IMR-90 (cell line): ENCODE measurements around the gene MYPN. TPM values are rescaled to one million over a fixed set of nuclear protein-coding genes. Genes with fewer than 3 reads are reported as not detected.

Source experiments
- ATAC-seq: fragments of 200-7000 bp; cut with Tn5 transposase; 2 replicates; pipeline ENCODE4 v1.9.1; 2020; ENCODE audit warnings: low read depth, mild to moderate bottlenecking, moderate library complexity
- BruUV-seq: library from RNA; stranded (reverse); fragments of 400-500 nt; replicated peaks from 2 replicates; lab custom pipeline; 2021; lab: Mats Ljungman, UMichigan
- CTCF ChIA-PET: fragments of 300-600 bp; formaldehyde crosslinking; extraction: SDS; loops from one replicate; lab custom pipeline; 2021; ENCODE audit warnings: antibody characterized with exemption; lab: Yijun Ruan, JAX
- POLR2A ChIA-PET: fragments of 300-600 bp; sonication (Branson Sonifier 250); formaldehyde crosslinking; loops from one replicate; lab custom pipeline; 2022; ENCODE audit warnings: antibody characterized with exemption; ENCODE audit not compliant: unreplicated experiment; lab: Charles Lee
- DNase-seq: peaks from one replicate; pipeline ENCODE4 v3.0.0; 2013
- H2AFZ ChIP-seq: replicated peaks from 2 replicates; pipeline ENCODE3; 2013; ENCODE audit warnings: low read length, mild to moderate bottlenecking; ENCODE audit not compliant: poor library complexity
- H2AK5ac ChIP-seq: 2 replicates; pipeline ENCODE4 v1.6.1; 2013; ENCODE audit warnings: low read depth, low read length, inconsistent platforms
- H2AK9ac ChIP-seq: replicated peaks from 2 replicates; pipeline ENCODE3; 2013; ENCODE audit warnings: mild to moderate bottlenecking, low read depth, low read length, moderate library complexity; ENCODE audit not compliant: poor library complexity
- H2BK120ac ChIP-seq: 2 replicates; pipeline ENCODE4 v1.6.1; 2013; ENCODE audit warnings: low read depth, low read length, inconsistent platforms
- H2BK15ac ChIP-seq: 3 replicates; pipeline ENCODE4 v1.6.1; 2013; ENCODE audit warnings: low read depth, low read length, inconsistent platforms
- H2BK20ac ChIP-seq: 2 replicates; pipeline ENCODE4 v1.6.1; 2013; ENCODE audit warnings: low read depth, mild to moderate bottlenecking, inconsistent platforms, low read length, moderate library complexity
- H2BK5ac ChIP-seq: 2 replicates; pipeline ENCODE4 v1.6.1; 2013; ENCODE audit warnings: mild to moderate bottlenecking, low read depth, low read length, inconsistent platforms; ENCODE audit not compliant: poor library complexity, severe bottlenecking
- H3K14ac ChIP-seq: replicated peaks from 2 replicates; pipeline ENCODE4 v1.6.1; 2013; ENCODE audit warnings: low read depth, low read length, inconsistent platforms
- H3K18ac ChIP-seq: 2 replicates; pipeline ENCODE4 v1.6.1; 2013; ENCODE audit warnings: low read depth, low read length, control low read depth
- H3K23ac ChIP-seq: 2 replicates; pipeline ENCODE4 v1.6.1; 2013; ENCODE audit warnings: low read depth, low read length, inconsistent platforms
- H3K27ac ChIP-seq: 2 replicates; pipeline ENCODE4 v1.5.1; 2013; ENCODE audit warnings: mild to moderate bottlenecking, control low read depth, low read length; ENCODE audit not compliant: insufficient read depth
- H3K27me3 ChIP-seq: 2 replicates; pipeline ENCODE4 v1.6.1; 2013; ENCODE audit warnings: low read length; ENCODE audit not compliant: control insufficient read depth, insufficient read depth
- H3K36me3 ChIP-seq: 2 replicates; pipeline ENCODE4 v1.6.1; 2013; ENCODE audit warnings: low read length, mixed read lengths; ENCODE audit not compliant: control insufficient read depth, insufficient read depth
- H3K4ac ChIP-seq: 2 replicates; pipeline ENCODE4 v1.6.1; 2013; ENCODE audit warnings: low read depth, low read length, inconsistent platforms
- H3K4me1 ChIP-seq: 2 replicates; pipeline ENCODE4 v1.6.1; 2013; ENCODE audit warnings: low read length, mixed read lengths; ENCODE audit not compliant: control insufficient read depth, insufficient read depth
- H3K4me2 ChIP-seq: 2 replicates; pipeline ENCODE4 v1.6.1; 2013; ENCODE audit warnings: low read depth, mild to moderate bottlenecking, control low read depth, low read length, moderate library complexity
- H3K4me3 ChIP-seq: 2 replicates; pipeline ENCODE4 v1.5.1; 2013; ENCODE audit warnings: low read depth, mild to moderate bottlenecking, control low read depth, low read length, moderate library complexity; ENCODE audit not compliant: insufficient read depth
- H3K56ac ChIP-seq: 2 replicates; pipeline ENCODE4 v1.6.1; 2013; ENCODE audit warnings: low read length, inconsistent platforms; ENCODE audit not compliant: insufficient read depth; ENCODE audit errors: extremely low read depth
- H3K79me1 ChIP-seq, 2 experiments: 2 replicates each; pipeline ENCODE4 v1.6.1; 2013; ENCODE audit warnings: low read length in 2 of 2, inconsistent platforms in 1 of 2, low read depth in 1 of 2
- H3K9ac ChIP-seq: 2 replicates; pipeline ENCODE4 v1.6.1; 2013; ENCODE audit warnings: low read depth, low read length, control low read depth
- H3K9me1 ChIP-seq: 2 replicates; pipeline ENCODE4 v1.6.1; 2013; ENCODE audit warnings: low read length, inconsistent platforms; ENCODE audit not compliant: insufficient read depth
- H3K9me3 ChIP-seq: 2 replicates; pipeline ENCODE4 v1.6.1; 2013; ENCODE audit warnings: low read length; ENCODE audit not compliant: control insufficient read depth, insufficient read depth
- H4K20me1 ChIP-seq: 2 replicates; pipeline ENCODE4 v1.6.1; 2013; ENCODE audit warnings: low read length, inconsistent platforms; ENCODE audit not compliant: insufficient read depth
- H4K5ac ChIP-seq: 2 replicates; pipeline ENCODE4 v1.6.1; 2013; ENCODE audit warnings: mild to moderate bottlenecking, low read depth, low read length, control low read depth
- H4K8ac ChIP-seq, 2 experiments: 2 replicates each; pipeline ENCODE4 v1.6.1; 2013; ENCODE audit warnings: low read depth in 2 of 2, low read length in 2 of 2, control low read depth in 1 of 2, inconsistent platforms in 1 of 2
- H4K91ac ChIP-seq: 2 replicates; pipeline ENCODE4 v1.6.1; 2013; ENCODE audit warnings: low read depth, low read length, inconsistent platforms; ENCODE audit not compliant: insufficient read depth
- CEBPB ChIP-seq: IDR thresholded peaks from 2 replicates; pipeline ENCODE4 v1.6.1; 2012; ENCODE audit warnings: low read depth, low read length, improper control_type of control experiment
- CHD1 ChIP-seq: IDR thresholded peaks from 2 replicates; pipeline ENCODE4 v1.6.1; 2012; ENCODE audit warnings: low read depth, low read length, improper control_type of control experiment
- FOS ChIP-seq: fragments of 150-350 bp; IDR thresholded peaks from 2 replicates; pipeline ENCODE4 v1.6.1; 2016; ENCODE audit warnings: low read depth, low read length
- MAFK ChIP-seq: IDR thresholded peaks from 2 replicates; pipeline ENCODE4 v1.6.1; 2012; ENCODE audit warnings: low read depth, low read length, improper control_type of control experiment
- MAZ ChIP-seq: IDR thresholded peaks from 2 replicates; pipeline ENCODE4 v1.6.1; 2012; ENCODE audit warnings: low read depth, mild to moderate bottlenecking, low read length, improper control_type of control experiment, moderate library complexity, borderline replicate concordance
- MXI1 ChIP-seq: IDR thresholded peaks from 2 replicates; pipeline ENCODE4 v1.6.1; 2012; ENCODE audit warnings: low read depth, mild to moderate bottlenecking, low read length, moderate library complexity, borderline replicate concordance
- NFE2L2 ChIP-seq: fragments of 150-350 bp; IDR thresholded peaks from 2 replicates; pipeline ENCODE4 v1.6.1; 2016; ENCODE audit warnings: low read depth, mild to moderate bottlenecking, low read length
- POLR2A ChIP-seq: IDR thresholded peaks from 2 replicates; pipeline ENCODE4 v1.6.1; 2012; ENCODE audit warnings: mild to moderate bottlenecking, low read depth, low read length
- RAD21 ChIP-seq: IDR thresholded peaks from 2 replicates; pipeline ENCODE4 v1.6.1; 2012; ENCODE audit warnings: low read length, improper control_type of control experiment
- RCOR1 ChIP-seq: IDR thresholded peaks from 2 replicates; pipeline ENCODE4 v1.6.1; 2012; ENCODE audit warnings: mild to moderate bottlenecking, low read length, improper control_type of control experiment; ENCODE audit not compliant: insufficient replicate concordance
- RFX5 ChIP-seq: IDR thresholded peaks from 2 replicates; pipeline ENCODE4 v1.8.0; 2012; ENCODE audit warnings: low read depth, mild to moderate bottlenecking, low read length, moderate library complexity
- SMC3 ChIP-seq: fragments of 150-350 bp; IDR thresholded peaks from 2 replicates; pipeline ENCODE4 v1.6.1; 2016; ENCODE audit warnings: low read depth, mild to moderate bottlenecking, antibody characterized with exemption, low read length, moderate library complexity
- USF2 ChIP-seq: fragments of 150-350 bp; IDR thresholded peaks from 2 replicates; pipeline ENCODE4 v1.6.1; 2017; ENCODE audit warnings: mild to moderate bottlenecking, antibody characterized with exemption, low read length, low read depth
- WGBS, 2 experiments: methylation state at CpG; one replicate each; pipeline versions ENCODE4 v1.1.5 to v1.1.7; 2013; ENCODE audit warnings: missing lambda C conversion rate in 2 of 2; ENCODE audit not compliant: insufficient read length in 1 of 2; ENCODE audit errors: extremely low coverage in 2 of 2; 5-methylcytosine and 5-hydroxymethylcytosine counted together
- dilution Hi-C: fragments of 300-500 bp; cut with HindIII; formaldehyde crosslinking; loops from one replicate; pipeline ENCODE4 v1.14.3; 2018; ENCODE audit warnings: low sequenced_read_pairs; ENCODE audit not compliant: unreplicated experiment
- in situ Hi-C: fragments of 300-500 bp; cut with MboI; formaldehyde crosslinking; loops from 3 replicates; pipeline ENCODE4 v1.14.3; 2019; ENCODE audit warnings: low sequenced_read_pairs, inconsistent platforms, mixed read lengths
- intact Hi-C: fragments of 100-400 bp; cut with micrococcal nuclease; formaldehyde crosslinking; loops from 2 replicates; pipeline ENCODE4 v1.10.0; 2022
- polyA plus RNA-seq, 3 experiments: library from polyadenylated mRNA; depleted of rRNA; stranded (reverse); fragments of >200 nt; gene quantifications; 2 replicates each; pipeline ENCODE4 v1.2.3, GENCODE V29; 2012; ENCODE audit warnings: low replicate concordance in 1 of 3
- total RNA-seq: library from RNA; depleted of rRNA; stranded (reverse); fragments of >200 nt; gene quantifications from 2 replicates; pipeline ENCODE4 v1.2.3, GENCODE V29; 2012
- TF ChIP-seq, protein P1 (sequence below): conservative IDR thresholded peaks from 2 replicates; pipeline ENCODE4 v1.5.1; 2012; ENCODE audit warnings: mild to moderate bottlenecking, low read depth, low read length, improper control_type of control experiment
- TF ChIP-seq, protein P2 (sequence below): fragments of 150-350 bp; IDR thresholded peaks from 2 replicates; pipeline ENCODE4 v1.6.1; 2016; ENCODE audit warnings: low read depth, mild to moderate bottlenecking, low read length, moderate library complexity, borderline replicate concordance

Gene MYPN
- total and polyA plus RNA-seq, 2 of the 4 experiments (the other 2 are of a cell fraction) = 7.8 to 13.1 TPM

DNA sequence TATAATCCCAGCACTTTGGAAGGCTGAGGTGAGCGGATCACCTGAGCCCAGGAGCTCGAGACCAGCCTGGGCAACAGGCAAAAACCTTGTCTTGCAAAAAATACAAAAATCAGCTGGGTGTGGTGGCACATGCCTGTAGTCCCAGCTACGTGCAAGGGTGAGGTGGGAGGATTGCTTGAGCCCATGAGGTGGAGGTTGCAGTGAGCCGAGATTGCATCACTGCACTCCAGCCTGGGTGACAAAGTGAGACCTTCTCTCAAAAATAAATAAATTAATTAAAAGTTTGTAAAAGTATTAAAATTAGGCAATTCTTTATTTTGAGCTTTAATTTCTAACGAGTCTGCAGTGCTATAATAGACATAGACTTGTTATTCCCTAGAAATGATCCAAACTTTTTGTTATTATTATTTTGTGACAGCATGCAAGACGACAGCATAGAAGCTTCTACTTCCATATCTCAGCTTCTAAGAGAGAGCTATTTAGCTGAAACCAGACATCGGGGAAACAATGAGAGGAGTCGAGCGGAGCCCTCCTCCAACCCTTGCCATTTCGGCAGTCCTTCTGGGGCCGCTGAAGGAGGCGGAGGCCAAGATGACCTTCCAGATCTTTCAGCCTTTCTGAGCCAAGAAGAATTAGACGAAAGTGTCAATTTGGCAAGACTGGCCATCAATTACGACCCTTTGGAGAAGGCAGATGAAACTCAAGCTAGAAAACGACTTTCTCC is 11.9 kb downstream of the MYPN start:
- intact Hi-C loops = no loop called here
- Histone ChIP-seq H2BK120ac (no peak overlapping the region), H3K27me3 (no peaks in the 10 kb centered on the region), H3K4me1 (no peaks in the 10 kb centered on the region), H3K9me1 (peaks cover 5% of the 10 kb centered on the region), H2AK5ac (no peak overlapping the region), H4K8ac (no peak overlapping the region), H2AFZ (no peak overlapping the region), H3K4me2 (no peak overlapping the region), H4K91ac (no peak overlapping the region), H3K9me3 (no peaks in the 10 kb centered on the region), H2BK5ac (no peak overlapping the region), H4K5ac (no peak overlapping the region), H3K4ac (no peak overlapping the region), H3K36me3 (no peaks in the 10 kb centered on the region), H4K20me1 (no peaks in the 10 kb centered on the region), H2AK9ac (no peak overlapping the region), H3K4me3 (no peak overlapping the region), H2BK15ac (no peak overlapping the region), H3K27ac (no peak overlapping the region), H3K79me1 (no peaks in the 10 kb centered on the region), H3K9ac (no peak overlapping the region), H3K56ac (no peak overlapping the region), H3K14ac (no peak overlapping the region; the same call in 1 of the 2 replicates), H3K23ac (no peak overlapping the region), H3K18ac (no peak overlapping the region), H2BK20ac (no peak overlapping the region)
- BruUV-seq = no TSS peak
- DNase-seq = no peak
- POLR2A ChIA-PET = interaction anchor here (0.6 to 1.3 kb wide), 2 partner anchors 14 to 271 kb away, joined by 3 read pairs; no protein-coding TSS in a partner anchor
- no peak for ATAC-seq
- 91% methylated on average over 9 of the region's 15 CpGs; no CpG with 5 or more reads in 1 of the 2 experiments for WGBS, 2 experiments
- CTCF ChIA-PET = interaction anchor here (0.6 to 1.0 kb wide), 2 partner anchors 34 to 239 kb away, joined by 3 read pairs; no protein-coding TSS in a partner anchor
- dilution Hi-C loops = no loop called here
- in situ Hi-C loops = no loop called here
- TF ChIP-seq NFE2L2 (no peak), CEBPB (no peak), RCOR1 (no peak), CHD1 (no peak), SMC3 (no peak), RAD21 (no peak), RFX5 (no peak), MAZ (no peak), USF2 (no peak), FOS (no peak), POLR2A (no peak), MXI1 (no peak), MAFK (no peak)
- TF ChIP-seq, protein P1, sequence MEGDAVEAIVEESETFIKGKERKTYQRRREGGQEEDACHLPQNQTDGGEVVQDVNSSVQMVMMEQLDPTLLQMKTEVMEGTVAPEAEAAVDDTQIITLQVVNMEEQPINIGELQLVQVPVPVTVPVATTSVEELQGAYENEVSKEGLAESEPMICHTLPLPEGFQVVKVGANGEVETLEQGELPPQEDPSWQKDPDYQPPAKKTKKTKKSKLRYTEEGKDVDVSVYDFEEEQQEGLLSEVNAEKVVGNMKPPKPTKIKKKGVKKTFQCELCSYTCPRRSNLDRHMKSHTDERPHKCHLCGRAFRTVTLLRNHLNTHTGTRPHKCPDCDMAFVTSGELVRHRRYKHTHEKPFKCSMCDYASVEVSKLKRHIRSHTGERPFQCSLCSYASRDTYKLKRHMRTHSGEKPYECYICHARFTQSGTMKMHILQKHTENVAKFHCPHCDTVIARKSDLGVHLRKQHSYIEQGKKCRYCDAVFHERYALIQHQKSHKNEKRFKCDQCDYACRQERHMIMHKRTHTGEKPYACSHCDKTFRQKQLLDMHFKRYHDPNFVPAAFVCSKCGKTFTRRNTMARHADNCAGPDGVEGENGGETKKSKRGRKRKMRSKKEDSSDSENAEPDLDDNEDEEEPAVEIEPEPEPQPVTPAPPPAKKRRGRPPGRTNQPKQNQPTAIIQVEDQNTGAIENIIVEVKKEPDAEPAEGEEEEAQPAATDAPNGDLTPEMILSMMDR = no peak
- TF ChIP-seq, protein P2, sequence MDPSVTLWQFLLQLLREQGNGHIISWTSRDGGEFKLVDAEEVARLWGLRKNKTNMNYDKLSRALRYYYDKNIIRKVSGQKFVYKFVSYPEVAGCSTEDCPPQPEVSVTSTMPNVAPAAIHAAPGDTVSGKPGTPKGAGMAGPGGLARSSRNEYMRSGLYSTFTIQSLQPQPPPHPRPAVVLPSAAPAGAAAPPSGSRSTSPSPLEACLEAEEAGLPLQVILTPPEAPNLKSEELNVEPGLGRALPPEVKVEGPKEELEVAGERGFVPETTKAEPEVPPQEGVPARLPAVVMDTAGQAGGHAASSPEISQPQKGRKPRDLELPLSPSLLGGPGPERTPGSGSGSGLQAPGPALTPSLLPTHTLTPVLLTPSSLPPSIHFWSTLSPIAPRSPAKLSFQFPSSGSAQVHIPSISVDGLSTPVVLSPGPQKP = no peak
